BJ (cell line): ENCODE data around the gene ATAD3B. TPM values are rescaled to one million over a fixed set of nuclear protein-coding genes. Genes with fewer than 3 reads are reported as not detected.

ENCODE experiments used
- CTCF ChIA-PET: fragments of 350-600 bp; formaldehyde crosslinking; extraction: SDS; loops from one replicate; lab custom pipeline; 2021; ENCODE audit warnings: antibody characterized with exemption, inconsistent platforms; lab: Yijun Ruan, JAX
- POLR2A ChIA-PET: fragments of 300-600 bp; sonication (Branson Sonifier 250); formaldehyde crosslinking; extraction: SDS; loops from one replicate; lab custom pipeline; 2021; ENCODE audit warnings: antibody characterized with exemption; lab: Charles Lee
- DNase-seq: peaks from one replicate; pipeline ENCODE4 v3.0.0-alpha.2; 2011; ENCODE audit warnings: low read depth
- H3K27me3 ChIP-seq: 2 replicates; pipeline ENCODE4 v1.6.0; 2011; ENCODE audit warnings: low read length; ENCODE audit not compliant: control insufficient read depth, insufficient read depth
- H3K36me3 ChIP-seq: 2 replicates; pipeline ENCODE4 v1.5.1; 2011; ENCODE audit warnings: low read length; ENCODE audit not compliant: control insufficient read depth, insufficient read depth
- H3K4me3 ChIP-seq: 2 replicates; pipeline ENCODE4 v1.5.1; 2011; ENCODE audit warnings: low read depth, mild to moderate bottlenecking, control low read depth, low read length
- polyA plus RNA-seq: library from polyadenylated mRNA; depleted of rRNA; stranded (reverse); fragments of >200 nt; gene quantifications from 2 replicates; pipeline ENCODE4 v1.2.3, GENCODE V29; 2011; rRNA removed
- TF ChIP-seq, protein P1 (sequence below): IDR thresholded peaks from 2 replicates; pipeline ENCODE4 v1.5.1; 2011; ENCODE audit warnings: low read depth, mild to moderate bottlenecking, control low read depth, inconsistent platforms, low read length, moderate library complexity; ENCODE audit not compliant: insufficient read depth

The ATAD3B gene
- polyA plus RNA-seq, 1 experiment, result 12.5 TPM

DNA sequence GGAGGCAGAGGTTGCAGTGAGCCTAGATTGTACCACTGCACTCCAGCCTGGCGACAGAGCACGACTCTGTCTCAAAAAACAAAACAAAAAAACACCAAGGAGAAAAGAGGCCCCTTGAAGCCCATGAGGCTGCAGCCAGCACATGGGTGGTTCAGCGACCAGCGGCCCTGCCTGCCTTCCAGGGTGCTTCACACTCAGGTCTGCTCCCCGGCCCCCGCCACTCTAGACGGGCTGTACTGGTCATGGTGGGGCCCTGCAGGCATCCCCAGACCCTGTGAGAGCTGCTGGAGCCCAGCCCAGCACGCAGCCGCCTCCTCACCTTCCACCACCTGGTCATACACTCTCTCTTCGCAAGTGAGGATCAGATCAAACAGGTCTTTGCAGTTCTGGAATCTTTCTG, 73.0 kb downstream of the ATAD3B start:
- TF ChIP-seq, protein P1, sequence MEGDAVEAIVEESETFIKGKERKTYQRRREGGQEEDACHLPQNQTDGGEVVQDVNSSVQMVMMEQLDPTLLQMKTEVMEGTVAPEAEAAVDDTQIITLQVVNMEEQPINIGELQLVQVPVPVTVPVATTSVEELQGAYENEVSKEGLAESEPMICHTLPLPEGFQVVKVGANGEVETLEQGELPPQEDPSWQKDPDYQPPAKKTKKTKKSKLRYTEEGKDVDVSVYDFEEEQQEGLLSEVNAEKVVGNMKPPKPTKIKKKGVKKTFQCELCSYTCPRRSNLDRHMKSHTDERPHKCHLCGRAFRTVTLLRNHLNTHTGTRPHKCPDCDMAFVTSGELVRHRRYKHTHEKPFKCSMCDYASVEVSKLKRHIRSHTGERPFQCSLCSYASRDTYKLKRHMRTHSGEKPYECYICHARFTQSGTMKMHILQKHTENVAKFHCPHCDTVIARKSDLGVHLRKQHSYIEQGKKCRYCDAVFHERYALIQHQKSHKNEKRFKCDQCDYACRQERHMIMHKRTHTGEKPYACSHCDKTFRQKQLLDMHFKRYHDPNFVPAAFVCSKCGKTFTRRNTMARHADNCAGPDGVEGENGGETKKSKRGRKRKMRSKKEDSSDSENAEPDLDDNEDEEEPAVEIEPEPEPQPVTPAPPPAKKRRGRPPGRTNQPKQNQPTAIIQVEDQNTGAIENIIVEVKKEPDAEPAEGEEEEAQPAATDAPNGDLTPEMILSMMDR, result no peak
- ChIA-PET CTCF (no interaction called here), POLR2A (no interaction called here)
- no peak for DNase-seq
- Histone ChIP-seq H3K27me3 (no peaks in the 10 kb centered on the region), H3K4me3 (no peak overlapping the region), H3K36me3 (peaks cover 21% of the 10 kb centered on the region)

Other genes starting within 250 kb of the ATAD3B start
- 119 and 188 TPM in 2 replicates for gene SDF4, start 239.8 kb upstream of the ATAD3B start, polyA plus RNA-seq
- gene B3GALT6, start 239.5 kb upstream of the ATAD3B start, polyA plus RNA-seq, result 16.9 and 20.9 TPM in 2 replicates
- gene C1QTNF12, start 225.0 kb upstream of the ATAD3B start, polyA plus RNA-seq, result 0.42 and 0.43 TPM in 2 replicates
- gene UBE2J2, start 197.9 kb upstream of the ATAD3B start, polyA plus RNA-seq, result 20.5 and 25.7 TPM in 2 replicates
- 1.1 and 1.9 TPM in 2 replicates for gene SCNN1D, start 191.3 kb upstream of the ATAD3B start, polyA plus RNA-seq
- gene ACAP3, start 163.8 kb upstream of the ATAD3B start, polyA plus RNA-seq, result 19.5 and 33.9 TPM in 2 replicates
- 11.9 and 18.2 TPM in 2 replicates for gene PUSL1, start 163.2 kb upstream of the ATAD3B start, polyA plus RNA-seq
- 52.0 and 95.8 TPM in 2 replicates for gene INTS11, start 147.1 kb upstream of the ATAD3B start, polyA plus RNA-seq
- 11.1 and 14.2 TPM in 2 replicates for gene CPTP, start 147.0 kb upstream of the ATAD3B start, polyA plus RNA-seq
- gene TAS1R3, start 140.5 kb upstream of the ATAD3B start, polyA plus RNA-seq, result 0.06 and 0.11 TPM in 2 replicates
- gene DVL1, start 122.3 kb upstream of the ATAD3B start, polyA plus RNA-seq, result 16.2 and 23.6 TPM in 2 replicates
- gene MXRA8, start 113.2 kb upstream of the ATAD3B start, polyA plus RNA-seq, result 427 and 702 TPM in 2 replicates
- gene AURKAIP1, start 96.6 kb upstream of the ATAD3B start, polyA plus RNA-seq, result 73.2 and 97.8 TPM in 2 replicates
- 142 and 175 TPM in 2 replicates for gene CCNL2, start 72.4 kb upstream of the ATAD3B start, polyA plus RNA-seq
- 84.8 and 121 TPM in 2 replicates for gene MRPL20, start 64.5 kb upstream of the ATAD3B start, polyA plus RNA-seq
- 0.31 and 0.43 TPM in 2 replicates for gene ANKRD65, start 50.5 kb upstream of the ATAD3B start, polyA plus RNA-seq
- 1.7 and 2.0 TPM in 2 replicates for gene VWA1, start 36.1 kb upstream of the ATAD3B start, polyA plus RNA-seq
- gene ATAD3C, start 22.1 kb upstream of the ATAD3B start, polyA plus RNA-seq, result 0.06 and 0.20 TPM in 2 replicates
- gene ATAD3A, start 40.4 kb downstream of the ATAD3B start, polyA plus RNA-seq, result 12.5 and 19.7 TPM in 2 replicates
- 5.5 and 8.7 TPM in 2 replicates for gene TMEM240, start 68.9 kb downstream of the ATAD3B start, polyA plus RNA-seq
- gene SSU72, start 103.1 kb downstream of the ATAD3B start, polyA plus RNA-seq, result 101 and 121 TPM in 2 replicates
- gene FNDC10, start 128.4 kb downstream of the ATAD3B start, polyA plus RNA-seq, result 2.7 and 4.4 TPM in 2 replicates
- gene MIB2, start 143.7 kb downstream of the ATAD3B start, polyA plus RNA-seq, result 14.8 and 23.1 TPM in 2 replicates
- gene MMP23B, start 160.4 kb downstream of the ATAD3B start, polyA plus RNA-seq, result 3.1 and 5.7 TPM in 2 replicates
- gene CDK11B, start 187.2 kb downstream of the ATAD3B start, polyA plus RNA-seq, result 5.9 and 6.3 TPM in 2 replicates
- 11.8 and 15.8 TPM in 2 replicates for gene SLC35E2B, start 221.0 kb downstream of the ATAD3B start, polyA plus RNA-seq